GM19240 (cell line): ENCODE data around the gene SMAGP.

ENCODE experiments used
- DNase-seq: peaks from one replicate; pipeline ENCODE4 v3.0.0; 2011; ENCODE audit warnings: low spot score; ENCODE audit not compliant: insufficient read length

Gene SMAGP

DNA sequence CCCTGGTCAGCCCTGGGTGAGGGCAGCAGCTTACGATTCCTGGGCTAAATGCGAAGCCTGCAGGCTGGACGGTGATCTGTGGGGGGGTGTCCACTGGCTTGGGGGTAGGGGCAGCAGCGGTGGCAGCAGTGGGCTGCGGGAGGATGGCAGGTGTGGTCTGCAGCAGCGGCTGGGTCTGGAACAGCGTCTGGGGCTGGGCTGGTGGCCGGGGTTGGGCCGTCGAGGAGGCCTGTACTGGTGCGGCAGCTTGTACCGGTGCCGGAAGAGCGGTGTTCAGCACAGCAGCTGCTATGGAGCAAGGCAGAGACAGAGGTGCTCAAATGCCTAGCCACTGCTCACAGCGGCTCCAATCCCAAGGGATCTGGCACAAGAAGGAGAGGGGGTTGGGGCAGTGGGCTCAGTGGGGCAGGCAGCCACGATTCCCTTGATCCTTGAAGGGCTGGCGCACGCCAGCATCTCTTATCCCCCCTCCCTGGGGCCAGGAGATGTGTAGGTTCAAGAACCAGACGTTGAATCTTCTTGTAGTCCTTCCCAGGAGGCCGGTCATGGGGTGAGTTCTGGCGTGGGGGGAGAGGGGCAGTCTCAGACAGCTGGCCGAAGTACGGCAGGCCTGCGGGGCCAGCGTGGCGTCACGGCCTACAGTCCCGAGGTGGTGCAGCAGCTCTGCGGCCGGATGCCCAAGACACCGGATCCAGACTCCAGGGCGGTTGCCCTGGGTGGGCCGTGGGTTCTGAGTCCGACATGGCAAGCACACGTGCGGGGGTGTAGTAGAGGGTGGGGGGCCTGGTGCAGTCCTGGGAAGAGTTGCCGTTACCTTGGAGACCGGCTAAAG, 72.3 kb downstream of the SMAGP start:
- DNase-seq = no peak

DNA sequence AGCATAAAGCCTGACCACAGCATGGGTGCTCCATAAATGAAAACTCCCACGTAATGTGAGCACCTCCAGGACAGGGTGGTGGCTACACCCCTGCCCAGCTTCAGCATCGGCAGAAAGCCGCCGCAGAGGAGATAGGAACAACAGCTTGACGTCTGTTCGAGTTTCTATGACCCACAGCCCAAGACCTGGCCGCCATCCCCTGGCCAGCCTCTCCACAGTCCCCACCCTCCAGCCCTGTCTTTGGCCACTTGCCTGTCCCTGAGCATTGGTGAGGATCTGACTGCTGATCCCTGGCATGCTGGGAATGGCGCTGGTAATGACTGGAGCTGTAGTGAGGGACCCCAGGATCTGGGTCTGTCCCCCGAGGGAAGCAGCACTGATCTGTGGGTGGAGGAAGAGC, 73.7 kb downstream of the SMAGP start:
- DNase-seq = no peak

DNA sequence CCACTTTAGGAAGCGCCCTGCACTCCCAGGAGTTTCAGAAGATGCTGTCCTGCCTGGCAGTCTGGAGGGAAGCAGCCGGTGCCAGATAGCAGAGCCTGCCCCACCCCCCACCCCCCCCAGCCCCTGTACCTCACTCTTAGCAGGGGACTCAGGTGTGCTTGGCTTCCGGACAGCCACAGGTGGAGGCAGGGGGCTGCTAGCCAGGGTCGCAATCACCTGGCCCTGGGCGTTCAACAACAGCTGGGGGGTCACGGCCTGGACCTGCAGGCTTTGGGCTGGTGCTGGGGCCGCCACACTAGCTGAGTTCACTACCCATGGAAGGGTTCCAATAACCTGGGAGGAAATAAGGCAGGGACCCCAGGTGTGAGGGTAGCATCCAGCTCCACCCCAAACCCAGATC, 74.4 kb downstream of the SMAGP start:
- no peak for DNase-seq
